Measurements from ENCODE around the gene MAP2K4.
"Not testable (repeated sequence)": the region's sequence is repeated elsewhere in the genome, so short reads cannot be mapped to it uniquely, and the experiment has no call there.

MAP2K4 gene

DNA sequence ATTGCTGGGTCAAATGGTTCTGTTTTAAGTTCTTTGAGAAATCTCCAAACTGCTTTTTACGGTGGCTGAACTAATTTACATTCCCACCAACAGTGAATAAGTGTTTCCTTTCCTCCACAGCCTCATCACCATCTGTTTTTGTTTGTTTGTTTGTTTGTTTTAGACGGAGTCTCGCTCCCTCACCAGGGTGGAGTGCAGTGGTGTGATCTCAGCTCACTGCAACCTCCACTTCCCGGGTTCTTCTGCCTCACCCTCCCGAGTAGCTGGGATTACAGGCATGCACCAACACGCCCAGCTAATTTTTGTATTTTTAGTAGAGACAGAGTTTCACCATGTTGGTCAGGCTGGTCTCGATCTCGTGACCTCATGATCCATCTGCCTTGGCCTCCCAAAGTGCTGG, 141.5 kb downstream of the MAP2K4 start:
- DNase-seq (ENCODE audit: low read depth) = not testable (repeated sequence)

DNA sequence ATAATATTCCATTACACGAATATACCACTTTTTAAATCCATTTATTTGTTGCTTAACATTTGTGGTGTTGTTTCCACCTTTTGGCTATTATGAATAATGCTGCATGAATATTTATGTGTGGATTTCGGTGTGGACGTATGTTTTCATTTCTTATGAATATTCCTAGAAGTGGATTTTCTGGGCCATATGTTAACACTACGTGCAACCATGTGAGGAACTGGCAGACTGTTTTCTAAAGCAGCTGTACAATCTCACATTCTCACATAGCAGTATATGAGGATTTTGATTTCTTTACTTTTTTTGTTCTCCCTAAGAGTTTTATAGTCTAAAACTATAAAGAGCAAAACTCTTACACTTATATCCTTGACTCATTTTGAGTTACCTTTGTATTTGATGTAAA, 143.4 kb downstream of the MAP2K4 start:
- no peak for DNase-seq (ENCODE audit: low read depth)

DNA sequence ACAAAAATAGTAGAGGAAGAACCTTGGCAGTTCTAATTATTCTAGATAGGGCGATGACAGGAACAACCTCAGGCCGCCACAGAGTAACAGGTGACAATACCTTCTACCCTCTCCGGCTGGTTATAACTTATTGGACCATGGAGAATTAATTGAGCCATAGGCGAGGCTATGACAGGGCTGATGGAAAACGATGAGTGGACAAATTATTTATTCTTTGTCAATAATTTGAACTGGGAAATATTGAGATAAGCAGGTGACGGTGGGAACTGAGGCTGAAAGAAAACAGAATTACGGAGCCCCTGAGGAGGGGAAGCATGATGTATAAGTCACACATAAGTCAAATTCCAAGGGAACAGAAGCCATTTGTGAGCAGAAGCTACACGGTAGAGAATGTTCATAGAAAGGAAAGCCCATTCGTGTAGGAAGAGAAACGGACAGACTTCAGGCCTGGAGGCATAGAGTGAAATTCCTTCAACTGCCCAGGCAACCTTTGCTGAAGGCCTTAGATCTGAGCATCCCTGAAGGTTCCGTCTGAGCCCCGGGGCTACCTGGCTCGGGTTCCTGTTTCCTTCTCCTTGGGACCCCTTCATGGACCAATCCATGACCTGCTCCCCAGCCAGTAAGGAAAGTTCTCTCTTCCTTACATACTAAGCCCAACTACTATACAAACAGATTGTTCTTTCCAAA, 158.1 kb downstream of the MAP2K4 start:
- DNase-seq (ENCODE audit: low read depth) = no peak

DNA sequence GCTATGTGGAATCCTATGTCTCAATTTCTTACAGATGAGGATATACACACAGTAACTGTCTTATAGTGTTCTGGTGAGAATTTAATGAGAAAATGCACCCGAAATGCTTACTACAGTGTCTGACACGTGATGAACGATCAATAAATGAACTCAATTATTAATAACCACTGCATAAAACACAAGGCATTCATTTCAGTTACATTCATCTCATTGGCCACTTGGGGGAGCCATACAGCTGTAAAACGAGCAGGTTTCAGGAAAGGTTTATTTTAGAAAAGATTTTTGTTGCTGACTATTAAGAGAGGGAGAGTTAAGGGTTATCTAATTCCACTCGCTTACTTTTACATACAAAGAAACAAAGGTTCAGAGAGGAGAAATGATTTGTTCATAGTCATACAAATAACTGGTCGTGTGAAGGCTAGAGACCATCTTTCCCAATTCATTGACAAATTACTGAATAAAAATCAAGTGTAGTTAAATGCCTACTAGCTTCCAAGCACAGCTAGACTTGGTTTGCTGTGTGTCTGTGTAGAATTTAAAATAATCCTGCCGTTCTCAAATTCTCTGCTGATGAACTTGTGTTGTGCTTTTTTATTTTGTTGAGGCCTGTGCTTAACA, 160.1 kb downstream of the MAP2K4 start:
- DNase-seq (ENCODE audit: low read depth) = no peak

DNA sequence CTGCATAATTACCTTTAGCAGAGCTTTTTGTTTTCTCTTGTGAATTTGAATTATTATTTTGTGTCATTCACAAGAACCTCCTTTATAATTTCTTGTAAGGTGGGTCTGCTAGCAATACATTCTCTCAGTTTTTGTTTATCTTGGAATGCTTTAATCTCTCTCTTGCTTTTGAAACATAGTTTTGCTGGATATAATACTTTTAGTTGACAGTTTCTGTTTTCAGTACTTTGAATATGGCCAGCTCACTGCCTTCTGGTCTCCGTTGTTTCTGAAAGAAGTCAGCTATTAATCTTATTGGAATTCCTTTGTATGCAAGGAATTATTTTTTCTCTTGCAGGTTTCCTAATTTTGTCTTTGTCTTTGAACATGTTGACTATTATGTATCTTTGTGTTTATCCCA, 167.0 kb downstream of the MAP2K4 start:
- DNase-seq (ENCODE audit: low read depth) = no peak

DNA sequence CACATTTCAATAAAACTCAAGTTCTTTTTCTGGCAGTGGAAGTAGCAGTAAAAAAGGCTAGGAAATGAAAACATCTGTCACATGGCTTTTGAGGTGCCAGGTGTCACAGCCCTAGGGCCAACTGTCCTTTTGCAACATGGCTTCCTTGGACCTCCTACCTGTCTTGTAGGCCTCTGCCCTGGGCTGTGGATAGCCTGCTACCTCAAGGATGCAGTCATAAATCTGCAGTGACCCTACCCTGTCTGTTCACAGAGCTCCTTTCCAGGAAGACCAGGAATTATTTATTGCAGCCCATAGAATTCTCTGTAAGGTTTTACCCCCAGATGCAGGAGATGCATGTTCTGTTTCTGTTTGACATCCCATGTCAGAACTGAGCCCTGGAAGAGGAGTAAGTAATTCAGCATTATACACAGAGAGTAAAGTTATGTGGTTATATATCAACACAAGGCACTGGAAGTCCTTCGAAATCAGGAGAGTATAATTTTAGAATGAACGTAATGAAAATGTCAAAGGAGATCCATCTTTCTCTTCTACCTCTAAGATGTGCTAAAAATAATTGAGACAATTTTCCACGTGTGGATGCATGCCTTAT, 172.6 kb downstream of the MAP2K4 start:
- DNase-seq (ENCODE audit: low read depth) = no peak

All from stimulated activated CD8-positive, alpha-beta memory T cell treated with anti-CD3 and anti-CD28 coated beads, Interleukin-15, amount 100 ng/mL, for 1 hour (primary cell).